Measurements from ENCODE around the gene HAUS7.

GRCh38 chrX:153510383-153510782 lies 40.0 kb upstream of the HAUS7 start:
- TF ChIP-seq SRF (IDR thresholded peaks at IDR 0.05; ENCODE audit: low read depth, low read length) (no peak), GTF2F1 (IDR thresholded peaks at IDR 0.05; ENCODE audit: borderline replicate concordance, low read depth, low read length) (no peak), CTCF (IDR thresholded peaks at IDR 0.05; ENCODE audit: control extremely low read depth in 1 of 3, insufficient read depth in 1 of 3, low read depth in 1 of 3, low read length in 3 of 3) (no peak), MAFK (IDR thresholded peaks at IDR 0.05; ENCODE audit: low read depth, low read length) (no peak), EP300 (IDR thresholded peaks at IDR 0.05; ENCODE audit: borderline replicate concordance in 1 of 2, low read depth in 2 of 2, low read length in 2 of 2) (no peak), ATF3 (IDR thresholded peaks at IDR 0.05; ENCODE audit: insufficient read depth, low read depth, low read length) (no peak), BRCA1 (IDR thresholded peaks at IDR 0.05; ENCODE audit: low read depth, low read length) (no peak), ATF2 (IDR thresholded peaks at IDR 0.05; ENCODE audit: low read length) (no peak), NANOG (IDR thresholded peaks at IDR 0.05; ENCODE audit: insufficient read depth, low read depth, low read length, poor library complexity, severe bottlenecking) (no peak), EZH2 (IDR thresholded peaks at IDR 0.05; ENCODE audit: low read depth, low read length, severe bottlenecking) (no peak), POLR2A (IDR thresholded peaks at IDR 0.05; ENCODE audit: control extremely low read depth in 1 of 2, low read depth in 2 of 2, low read length in 2 of 2) (no peak), MAX (IDR thresholded peaks at IDR 0.05) (no peak), SIX5 (IDR thresholded peaks at IDR 0.05; ENCODE audit: low read depth, low read length) (no peak), TAF7 (optimal IDR thresholded peaks at IDR 0.05; ENCODE audit: borderline replicate concordance, low read depth, low read length) (no peak)
